Naive thymus-derived CD8-positive, alpha-beta T cell (primary cell): ENCODE results near the gene BGLAP. TPM values are rescaled to one million over a fixed set of nuclear protein-coding genes. Genes with fewer than 3 reads are reported as not detected.

ENCODE experiments used
- ATAC-seq, 2 donors: fragments of 150-1000 bp; cut with Tn5 transposase in 1 of 2; sonication (Bioruptor Pico), chemical (Tn5 transposase) in 1 of 2; 1 replicate in 1 of 2; 2 replicates in 1 of 2; pipeline ENCODE4 v1.10.0; 2021; ENCODE audit warnings: mild to moderate bottlenecking in 2 of 2, moderate library complexity in 2 of 2
- POLR2A ChIA-PET: fragments of 350-600 bp; sonication (Branson Sonifier 250); formaldehyde crosslinking; loops from one replicate; lab custom pipeline; 2021; ENCODE audit warnings: antibody characterized with exemption; lab: Charles Lee
- DNase-seq, 10 donors: peaks; one replicate each; pipeline versions ENCODE4 v3.0.0 to v3.0.0-alpha.2; 2020 to 2022
- H3K27ac Mint-ChIP-seq, 10 donors: one replicate each; pipeline ENCODE4 v1.8.0; 2020 to 2022; ENCODE audit warnings: mild to moderate bottlenecking in 10 of 10, mixed read lengths in 10 of 10, moderate library complexity in 4 of 10, inconsistent platforms in 1 of 10
- H3K27me3 Mint-ChIP-seq, 5 donors: one replicate each; pipeline ENCODE4 v1.8.0; 2021 to 2022; ENCODE audit warnings: mixed read lengths in 5 of 5
- H3K36me3 Mint-ChIP-seq, 3 donors: one replicate each; pipeline ENCODE4 v1.8.0; 2020 to 2022; ENCODE audit warnings: mixed read lengths in 3 of 3, mild to moderate bottlenecking in 2 of 3, inconsistent platforms in 1 of 3
- H3K4me1 Mint-ChIP-seq, 4 donors: one replicate each; pipeline ENCODE4 v1.8.0; 2021 to 2022; ENCODE audit warnings: mixed read lengths in 4 of 4
- H3K4me3 Mint-ChIP-seq, 10 donors: one replicate each; pipeline ENCODE4 v1.8.0; 2020 to 2022; ENCODE audit warnings: mild to moderate bottlenecking in 10 of 10, mixed read lengths in 10 of 10, moderate library complexity in 6 of 10, inconsistent platforms in 1 of 10
- H3K9me3 Mint-ChIP-seq, 9 donors: one replicate each; pipeline ENCODE4 v1.8.0; 2020 to 2022; ENCODE audit warnings: mixed read lengths in 9 of 9, mild to moderate bottlenecking in 3 of 9, inconsistent platforms in 1 of 9, moderate library complexity in 1 of 9
- polyA plus RNA-seq, 3 donors: library from polyadenylated mRNA; unstranded; fragments of 300-500 nt; fragmentation: Illumina TruSeq; gene quantifications; one replicate each; pipeline ENCODE4 v1.2.3, GENCODE V29; 2021
- total RNA-seq, 8 experiments: library from RNA in 2 of 8; stranded (reverse) in 2 of 8; gene quantifications; one replicate each; pipeline ENCODE4 v1.2.3 and lab custom pipeline; 2021 to 2026

Gene BGLAP
- total and polyA plus RNA-seq, 5 experiments from 2014 or later, result 0.26 to 7.8 (median 6.5) TPM; not detected in 2

- DNase-seq (peak in 1 of 10 donors; percentile 34), ATAC-seq (no peak)
- Mint-ChIP-seq H3K9me3 (no peaks in the 10 kb centered on the region), H3K36me3 (peaks cover 8 to 99% (median 35%) of the 10 kb centered on the region in 3 donors), H3K4me1 (peaks cover 2 to 14% (median 8%) of the 10 kb centered on the region in 4 donors), H3K4me3 (no peak overlapping the region), H3K27me3 (no peaks in the 10 kb centered on the region), H3K27ac (peak overlapping the region in 3 of 10 donors; percentile 8 to 75 (median 41))
- POLR2A ChIA-PET, result interaction anchor here (0.6 to 0.7 kb wide), 2 partner anchors 10 to 1699 kb away, joined by 3 read pairs; no protein-coding TSS in a partner anchor
Measured at GRCh38 chr1:156262461-156263287, 20.7 kb downstream of the BGLAP start.

- ATAC-seq (no peak), DNase-seq (peak in 1 of 10 donors; percentile 8)
- H3K4me3 Mint-ChIP-seq, result no peak overlapping the region
- peaks cover 8 to 99% (median 39%) of the 10 kb centered on the region in 3 donors for H3K36me3 Mint-ChIP-seq
- H3K4me1 Mint-ChIP-seq, result peaks cover 0 to 14% (median 3%) of the 10 kb centered on the region in 4 donors
- H3K27me3 Mint-ChIP-seq, result no peaks in the 10 kb centered on the region
- POLR2A ChIA-PET, result interaction anchor here (0.7 kb wide), 1 partner anchor 10 kb away, joined by 3 read pairs; no protein-coding TSS in a partner anchor
- no peak overlapping the region for H3K27ac Mint-ChIP-seq
- H3K9me3 Mint-ChIP-seq, result no peaks in the 10 kb centered on the region
Measured at GRCh38 chr1:156263288-156263655, 21.3 kb downstream of the BGLAP start.

GRCh38 chr1:156266051-156266450 is 24.1 kb downstream of the BGLAP start:
- Mint-ChIP-seq H3K4me1 (peaks cover 0 to 11% (median 1%) of the 10 kb centered on the region in 4 donors), H3K36me3 (peaks cover 0 to 96% (median 38%) of the 10 kb centered on the region in 3 donors), H3K27me3 (no peaks in the 10 kb centered on the region), H3K27ac (no peak overlapping the region), H3K4me3 (no peak overlapping the region), H3K9me3 (no peaks in the 10 kb centered on the region)
- POLR2A ChIA-PET, result no interaction called here
- ATAC-seq (no peak), DNase-seq (no peak)

- Mint-ChIP-seq H3K36me3 (peaks cover 0 to 96% (median 41%) of the 10 kb centered on the region in 3 donors), H3K27me3 (no peaks in the 10 kb centered on the region), H3K4me1 (peaks cover 0 to 9% (median 0%) of the 10 kb centered on the region in 4 donors), H3K9me3 (no peaks in the 10 kb centered on the region), H3K27ac (peak overlapping the region in 1 of 10 donors; percentile 34), H3K4me3 (no peak overlapping the region)
- ATAC-seq, result no peak
- POLR2A ChIA-PET, result interaction anchor here (0.7 kb wide), 1 partner anchor 11 kb away, joined by 3 read pairs; no protein-coding TSS in a partner anchor
- DNase-seq, result no peak
Measured at GRCh38 chr1:156268336-156268735, 26.4 kb downstream of the BGLAP start.

GRCh38 chr1:156270314-156270713 is 28.3 kb downstream of the BGLAP start:
- POLR2A ChIA-PET, result no interaction called here
- H3K4me3 Mint-ChIP-seq, result no peak overlapping the region
- H3K4me1 Mint-ChIP-seq, result peaks cover 0 to 5% (median 0%) of the 10 kb centered on the region in 4 donors
- H3K9me3 Mint-ChIP-seq, result no peaks in the 10 kb centered on the region
- H3K27ac Mint-ChIP-seq, result peak overlapping the region in 1 of 10 donors; percentile 47
- DNase-seq (peak in 1 of 10 donors; percentile 9), ATAC-seq (no peak)
- peaks cover 0 to 97% (median 45%) of the 10 kb centered on the region in 3 donors for H3K36me3 Mint-ChIP-seq
- no peaks in the 10 kb centered on the region for H3K27me3 Mint-ChIP-seq

GRCh38 chr1:156276532-156276931 is 34.5 kb downstream of the BGLAP start:
- H3K27ac Mint-ChIP-seq, result no peak overlapping the region

GRCh38 chr1:156276966-156277381 is 35.0 kb downstream of the BGLAP start:
- H3K27ac Mint-ChIP-seq, result no peak overlapping the region
- H3K4me3 Mint-ChIP-seq, result no peak overlapping the region
- H3K36me3 Mint-ChIP-seq, result peaks cover 0 to 69% (median 23%) of the 10 kb centered on the region in 3 donors
- peaks cover 10 to 34% (median 21%) of the 10 kb centered on the region in 4 donors for H3K4me1 Mint-ChIP-seq
- POLR2A ChIA-PET, result interaction anchor here (1.0 kb wide), 1 partner anchor 10 kb away, joined by 6 read pairs; no protein-coding TSS in a partner anchor
- H3K27me3 Mint-ChIP-seq, result no peaks in the 10 kb centered on the region
- no peak for ATAC-seq
- DNase-seq, result peak in 1 of 10 donors; percentile 10
- H3K9me3 Mint-ChIP-seq, result no peaks in the 10 kb centered on the region

More at GRCh38 chr1:156276532-156276931, 34.5 kb downstream of the BGLAP start:
- Mint-ChIP-seq H3K4me3 (no peak overlapping the region), H3K9me3 (no peaks in the 10 kb centered on the region), H3K4me1 (peaks cover 8 to 29% (median 17%) of the 10 kb centered on the region in 4 donors), H3K36me3 (peaks cover 0 to 74% (median 23%) of the 10 kb centered on the region in 3 donors), H3K27me3 (no peaks in the 10 kb centered on the region)
- POLR2A ChIA-PET, result interaction anchor here (1.0 kb wide), 1 partner anchor 11 kb away, joined by 6 read pairs; no protein-coding TSS in a partner anchor
- no peak for ATAC-seq
- no peak for DNase-seq

- Mint-ChIP-seq H3K4me1 (peaks cover 26 to 56% (median 47%) of the 10 kb centered on the region in 4 donors), H3K27me3 (no peaks in the 10 kb centered on the region), H3K36me3 (peaks cover 0 to 41% (median 8%) of the 10 kb centered on the region in 3 donors), H3K9me3 (no peaks in the 10 kb centered on the region), H3K4me3 (peak overlapping the region in 4 of 10 donors; percentile 1 to 51 (median 30)), H3K27ac (peak overlapping the region in 3 of 10 donors; percentile 12 to 50 (median 25))
- ATAC-seq (no peak), DNase-seq (no peak)
- POLR2A ChIA-PET, result interaction anchor here (0.5 to 0.6 kb wide), 2 partner anchors 132 to 947 kb away, joined by 3 to 4 read pairs; no protein-coding TSS in a partner anchor
Measured at GRCh38 chr1:156279837-156280236, 37.9 kb downstream of the BGLAP start.

GRCh38 chr1:156281281-156281680 is 39.3 kb downstream of the BGLAP start:
- Mint-ChIP-seq H3K27me3 (no peaks in the 10 kb centered on the region), H3K4me1 (peaks cover 27 to 56% (median 48%) of the 10 kb centered on the region in 4 donors), H3K9me3 (no peaks in the 10 kb centered on the region), H3K36me3 (peaks cover 0 to 27% (median 3%) of the 10 kb centered on the region in 3 donors), H3K4me3 (peak overlapping the region; percentile 93 to 100 (median 97)), H3K27ac (peak overlapping the region; percentile 82 to 98 (median 94))
- POLR2A ChIA-PET, result interaction anchor here (1.0 to 1.5 kb wide), 2 partner anchors 68 to 133 kb away, joined by 3 to 4 read pairs; partner anchors contain the start of gene PMF1
- ATAC-seq (peak in 1 of 2 donors; percentile 21), DNase-seq (peak in 4 of 10 donors; percentile 11 to 33 (median 16))

- POLR2A ChIA-PET, result interaction anchor here (0.6 to 3.2 kb wide), 18 partner anchors 10 to 1008 kb away, joined by 3 to 21 read pairs (median 4); partner anchors contain the start of genes CCT3, CLK2, GLMP and MEF2D
- Mint-ChIP-seq H3K36me3 (peaks cover 0 to 22% (median 3%) of the 10 kb centered on the region in 3 donors), H3K27ac (peak overlapping the region; percentile 82 to 98 (median 94)), H3K27me3 (no peaks in the 10 kb centered on the region), H3K4me1 (peaks cover 28 to 54% (median 48%) of the 10 kb centered on the region in 4 donors), H3K9me3 (no peaks in the 10 kb centered on the region), H3K4me3 (peak overlapping the region; percentile 93 to 100 (median 97))
- peak in 3 of 10 donors; percentile 11 to 53 (median 13) for DNase-seq
- no peak for ATAC-seq
Measured at GRCh38 chr1:156281693-156282478, 39.9 kb downstream of the BGLAP start.

GRCh38 chr1:156282479-156283222 is 40.7 kb downstream of the BGLAP start, which contains the start of gene SMG5:
SMG5 (minus strand) TSS chr1:156282825; CDS start chr1:156282680, 145 bp downstream.
- peaks cover 28 to 50% (median 47%) of the 10 kb centered on the region in 4 donors for H3K4me1 Mint-ChIP-seq
- peak within 1 kb of the TSS; percentile 92 to 98 (median 96) for H3K27ac Mint-ChIP-seq
- H3K27me3 Mint-ChIP-seq, result no peaks in the 10 kb centered on the region
- POLR2A ChIA-PET, result interaction anchor here (0.6 to 3.2 kb wide), 21 partner anchors 9 to 1009 kb away, joined by 3 to 21 read pairs (median 4); partner anchors contain the start of genes CCT3, CLK2, GLMP and MEF2D
- H3K4me3 Mint-ChIP-seq, result peak within 1 kb of the TSS; percentile 93 to 100 (median 97)
- ATAC-seq, result peak; percentile 94 to 95
- no peaks in the 10 kb centered on the region for H3K9me3 Mint-ChIP-seq
- peak; percentile 91 to 98 (median 96) for DNase-seq
- peaks cover 0 to 15% (median 3%) of the 10 kb centered on the region in 3 donors for H3K36me3 Mint-ChIP-seq
